ENCODE results near the gene RPL5.

RPL5 gene

DNA sequence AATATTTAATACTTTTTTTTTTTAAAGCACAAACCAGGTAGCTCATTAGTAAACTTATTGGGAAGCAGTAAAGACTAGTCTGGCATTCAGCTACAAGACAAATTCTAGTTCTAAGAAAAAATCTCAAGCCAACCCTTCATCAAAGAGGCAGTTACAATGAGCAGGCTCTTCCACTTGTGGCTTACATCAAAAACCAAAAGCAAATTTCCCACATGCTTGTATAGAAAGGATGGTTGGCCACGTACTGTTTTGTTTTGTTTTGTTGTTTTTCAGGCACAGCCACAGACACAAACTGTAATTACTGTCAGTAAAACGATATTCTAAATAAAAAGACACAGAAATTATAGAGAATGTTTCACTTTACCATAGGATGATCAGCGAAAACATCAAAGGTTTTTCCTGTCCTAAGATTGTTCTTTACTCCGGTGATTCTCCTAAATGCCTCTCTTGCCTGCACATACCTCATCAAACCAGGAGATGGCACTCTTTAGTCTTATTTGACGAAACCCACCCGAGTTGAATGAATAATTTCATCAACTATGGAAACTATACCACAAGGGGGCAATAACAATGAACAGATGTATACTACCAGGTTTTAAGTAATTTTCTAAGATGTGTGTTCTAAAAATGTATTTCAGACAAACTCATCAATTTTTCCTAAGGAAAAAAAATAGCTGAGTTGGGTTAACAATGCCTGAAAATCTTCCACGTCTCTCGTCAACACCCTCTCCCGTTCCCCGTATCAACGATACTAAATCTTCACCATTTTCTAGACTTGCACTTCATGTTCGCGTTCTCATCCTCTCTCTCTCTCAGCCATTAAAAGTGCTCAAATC is 26.9 kb downstream of the RPL5 start:
- DNase-seq: peak; percentile 80

- DNase-seq: no peak
Observed at GRCh38 chr1:92859400-92860039, 27.7 kb downstream of the RPL5 start.

- no peak for DNase-seq
Observed at GRCh38 chr1:92862605-92863004, 30.8 kb downstream of the RPL5 start.

DNA sequence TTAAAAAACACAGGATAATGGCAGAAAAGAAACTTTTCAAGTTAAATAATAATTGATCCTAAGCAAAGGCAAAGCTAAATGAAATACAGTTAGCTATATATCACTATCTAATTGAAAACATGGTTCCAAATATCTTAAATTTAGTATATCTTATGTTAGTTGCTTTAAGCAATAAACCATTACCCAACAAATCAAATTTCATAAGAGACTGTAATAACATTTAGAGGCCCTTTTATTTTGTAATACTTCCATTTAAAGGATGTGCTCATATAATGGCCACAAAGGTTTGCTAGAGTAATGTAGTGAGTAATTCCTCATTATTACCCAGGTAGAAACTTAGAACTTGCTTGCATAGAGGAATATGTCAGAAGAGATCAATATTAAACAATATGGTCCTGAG is 32.3 kb downstream of the RPL5 start:
- no peak for DNase-seq

- DNase-seq: no peak
Observed at GRCh38 chr1:92870591-92870990, 38.8 kb downstream of the RPL5 start.

DNA sequence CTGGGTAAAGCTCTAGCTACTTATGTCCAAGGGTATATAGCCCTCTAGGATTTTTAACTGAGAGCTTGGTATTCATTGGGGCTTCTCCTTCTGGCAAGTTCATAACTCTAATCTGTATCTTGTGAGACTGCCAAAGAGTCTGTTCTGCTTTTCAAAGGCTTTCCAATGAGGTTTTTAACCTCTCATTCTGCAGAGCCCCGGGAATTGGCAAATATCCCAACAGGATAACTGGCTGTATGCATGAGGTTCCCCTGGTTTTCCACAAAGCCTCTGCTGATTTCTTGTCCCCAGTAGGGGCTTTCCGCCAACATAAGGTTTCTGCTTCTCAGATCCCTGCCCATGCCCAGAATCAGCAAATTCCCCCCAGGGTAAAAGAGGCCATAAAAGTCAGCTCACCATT is 40.9 kb downstream of the RPL5 start:
- no peak for DNase-seq

DNA sequence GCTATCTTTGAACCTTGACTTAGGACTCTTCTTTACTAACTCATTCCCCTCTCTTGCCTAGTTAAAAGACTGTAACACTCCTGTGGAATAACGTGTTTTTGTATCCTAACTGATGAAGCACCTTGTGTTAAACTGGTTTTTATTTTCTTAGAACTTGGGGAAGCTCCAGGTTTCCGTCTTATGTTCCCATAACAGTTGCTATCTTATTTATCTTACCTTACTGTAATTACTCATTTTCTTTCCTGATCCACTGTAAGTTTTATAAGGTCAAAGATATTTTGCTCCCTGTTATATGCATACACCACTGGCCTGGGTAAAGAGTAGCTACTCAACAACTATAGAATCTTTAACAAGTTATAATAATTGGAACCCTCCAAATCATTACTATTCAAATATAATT is 43.1 kb downstream of the RPL5 start:
- DNase-seq: no peak

- no peak for DNase-seq
Observed at GRCh38 chr1:92876351-92876750, 44.5 kb downstream of the RPL5 start.

GRCh38 chr1:92877081-92877711 is 45.4 kb downstream of the RPL5 start:
- no peak for DNase-seq

DNA sequence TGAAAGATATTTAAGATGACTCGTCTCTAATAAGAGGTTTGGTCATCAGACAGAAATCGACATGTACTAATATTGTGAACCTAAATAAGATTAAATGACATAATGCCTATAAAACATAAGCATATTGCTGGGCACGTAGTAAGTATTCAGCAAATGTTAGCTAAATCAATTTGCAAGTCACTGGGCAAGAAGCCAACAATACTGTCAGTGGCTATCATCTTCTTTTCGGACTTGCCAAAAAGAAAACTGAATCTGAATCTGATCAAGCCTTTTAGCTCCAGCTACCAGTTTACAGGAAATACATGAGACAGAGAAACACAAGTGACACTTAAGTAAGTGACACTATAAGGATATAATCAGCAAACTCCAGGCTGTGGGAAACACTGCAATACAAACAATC is 46.0 kb downstream of the RPL5 start:
- peak; percentile 16 for DNase-seq

DNA sequence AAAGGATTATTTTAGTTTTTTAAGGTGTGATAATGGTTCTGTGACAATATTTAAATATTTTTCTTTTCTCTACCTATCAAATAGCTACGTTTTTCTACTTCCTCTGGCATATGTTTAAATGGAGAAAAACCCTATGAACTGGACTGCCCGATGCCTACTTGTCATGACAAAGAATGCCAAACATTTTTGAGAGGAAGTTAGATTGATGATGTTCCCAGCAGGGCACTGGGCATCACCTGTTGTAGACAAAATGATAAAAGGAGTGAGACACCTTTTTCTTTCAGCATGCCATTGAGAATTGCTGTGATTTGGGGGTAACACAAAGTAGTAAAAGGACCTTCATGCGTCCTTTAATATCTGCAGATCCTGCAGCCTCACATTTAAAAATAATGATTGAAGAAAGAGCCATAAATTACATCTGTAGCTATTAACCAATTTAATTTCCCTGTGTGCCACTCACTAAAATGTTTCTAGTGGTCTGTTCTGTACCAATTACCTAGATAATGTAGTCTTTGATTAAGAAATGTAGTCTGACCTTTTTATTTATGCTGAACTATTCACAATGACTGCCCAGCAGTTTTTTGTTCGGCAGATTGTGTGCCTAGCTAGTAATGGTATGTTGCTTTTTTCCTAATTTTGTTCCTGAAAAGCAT is 47.6 kb downstream of the RPL5 start:
- no peak for DNase-seq

DNA sequence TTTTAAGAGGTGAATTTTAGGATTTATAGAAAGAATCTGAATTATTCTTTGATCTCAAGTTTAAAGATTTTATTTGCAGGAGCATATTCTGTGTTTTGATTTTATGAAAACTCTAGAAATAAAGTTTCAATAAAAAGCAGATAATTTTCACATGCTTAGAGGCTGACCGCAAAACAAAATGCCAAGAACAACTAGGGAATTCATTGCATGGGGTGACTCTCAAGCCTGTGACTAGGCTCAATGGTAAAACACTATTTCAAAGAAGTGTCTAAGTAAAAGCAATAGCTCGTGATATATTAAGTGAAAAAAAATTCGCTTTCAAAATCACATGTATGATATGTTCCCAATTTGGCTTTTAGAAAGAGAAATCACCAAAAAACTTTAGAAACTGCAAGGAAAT is 49.6 kb downstream of the RPL5 start:
- no peak for DNase-seq

GRCh38 chr1:92882819-92883218 is 51.0 kb downstream of the RPL5 start:
- DNase-seq: no peak

DNA sequence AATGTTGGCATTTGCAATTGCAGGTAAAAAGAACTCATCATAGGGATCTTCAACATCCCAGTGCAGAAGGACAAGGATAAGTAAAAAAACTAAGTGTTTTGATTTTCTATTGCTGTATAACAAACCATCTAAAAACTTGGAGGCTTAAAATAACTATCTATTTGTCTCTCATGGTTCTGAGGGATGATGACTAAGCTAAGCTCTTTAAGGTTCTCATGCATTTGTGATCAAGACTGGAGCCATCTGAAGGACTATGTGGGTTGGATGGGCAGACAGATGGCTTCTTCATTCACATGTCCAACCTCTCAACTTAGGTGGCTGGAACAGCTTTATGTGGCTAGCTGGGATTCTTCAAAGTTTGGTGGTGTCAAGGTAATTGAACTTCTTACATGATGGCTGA is 51.5 kb downstream of the RPL5 start:
- no peak for DNase-seq

DNA sequence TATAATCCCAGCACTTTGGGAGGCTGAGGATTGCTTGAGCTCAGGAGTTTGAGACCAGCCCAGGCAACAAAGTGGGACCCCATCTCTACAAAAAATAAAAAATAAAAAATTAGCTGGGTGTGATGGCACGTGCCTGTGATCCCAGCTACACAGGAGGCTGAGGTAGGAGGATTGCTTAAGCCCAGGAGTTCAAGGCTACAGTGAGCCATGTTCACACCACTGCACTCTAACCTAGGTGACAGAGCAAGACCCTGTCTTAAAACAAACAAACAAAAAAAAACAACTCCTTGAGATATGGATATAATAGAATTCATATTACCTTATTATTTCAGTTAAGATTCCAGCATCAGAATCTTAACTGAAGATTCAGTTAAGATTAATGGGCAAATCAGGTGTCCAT is 52.4 kb downstream of the RPL5 start:
- DNase-seq: no peak

DNA sequence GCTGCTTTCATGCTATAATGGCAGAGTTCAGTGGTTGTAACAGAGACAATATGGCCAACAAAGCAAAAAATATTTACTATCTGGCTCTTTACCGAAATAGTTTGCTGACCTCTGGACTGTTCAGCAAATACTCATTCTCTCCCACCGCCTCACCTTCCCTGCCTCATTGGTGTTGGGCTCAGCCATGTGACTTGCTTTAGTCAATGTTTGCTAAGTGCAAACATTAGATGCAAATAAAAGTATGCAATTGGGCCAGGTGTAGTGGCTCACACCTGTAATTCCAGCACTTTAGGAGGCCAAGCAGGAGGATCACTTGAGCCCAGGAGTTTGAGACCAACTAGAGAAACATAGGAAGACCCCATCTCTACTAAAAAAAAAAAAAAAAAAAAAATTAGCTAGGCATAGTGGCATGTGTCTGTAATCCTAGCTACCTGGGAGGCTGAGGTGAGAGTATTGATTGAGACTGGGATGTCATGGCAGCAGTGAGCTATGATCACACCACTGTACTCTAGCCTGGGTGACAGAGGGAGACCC is 55.1 kb downstream of the RPL5 start:
- peak; percentile 63 for DNase-seq

DNA sequence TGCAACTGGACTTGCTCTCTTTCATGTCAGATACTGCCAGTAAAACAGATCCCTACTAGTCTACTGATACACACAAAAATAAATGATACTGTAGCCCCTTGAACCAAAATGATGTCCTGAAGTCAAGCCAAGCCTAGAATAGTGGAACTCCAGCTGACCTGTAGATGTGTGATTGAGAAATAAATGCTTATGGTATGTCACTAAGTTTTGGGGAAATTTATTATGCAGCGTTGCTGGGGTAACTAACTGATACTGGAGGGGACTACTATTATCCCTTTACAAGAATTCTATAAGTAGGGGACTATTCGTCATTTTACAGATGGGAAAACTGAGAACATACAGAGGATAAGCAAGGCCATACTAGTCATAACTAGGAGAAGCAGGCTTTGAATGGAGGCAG is 55.6 kb downstream of the RPL5 start:
- DNase-seq: no peak
